ENCODE measurements around the gene SH3PXD2A. TPM values are rescaled to one million over a fixed set of nuclear protein-coding genes. Genes with fewer than 3 reads are reported as not detected.

SH3PXD2A gene
- total RNA-seq, 3 donors from 2014 or later, result 14.3 to 30.5 (median 14.7) TPM

- Histone ChIP-seq H3K27me3 (no peaks in the 10 kb centered on the region), H3K9me3 (no peaks in the 10 kb centered on the region), H3K4me1 (peaks cover 11 to 22% of the 10 kb centered on the region in 2 donors), H3K4me3 (no peak overlapping the region), H3K27ac (peak overlapping the region; percentile 59 to 73), H3K36me3 (no peaks in the 10 kb centered on the region)
- intact Hi-C loops (cut with DNase I; ENCODE audit: low total_unique reads), result no loop called here
- peak in 1 of 3 donors; percentile 39 for TF ChIP-seq POLR2AphosphoS5 (IDR thresholded peaks at IDR 0.05)
- no peak for TF ChIP-seq CTCF (IDR thresholded peaks at IDR 0.05)
- peak in 1 of 2 donors; percentile 51 for DNase-seq (ENCODE audit: low spot score in 2 of 2)
These were observed 97.7 kb downstream of the SH3PXD2A start for GRCh38 chr10:103757531-103758293.

DNA sequence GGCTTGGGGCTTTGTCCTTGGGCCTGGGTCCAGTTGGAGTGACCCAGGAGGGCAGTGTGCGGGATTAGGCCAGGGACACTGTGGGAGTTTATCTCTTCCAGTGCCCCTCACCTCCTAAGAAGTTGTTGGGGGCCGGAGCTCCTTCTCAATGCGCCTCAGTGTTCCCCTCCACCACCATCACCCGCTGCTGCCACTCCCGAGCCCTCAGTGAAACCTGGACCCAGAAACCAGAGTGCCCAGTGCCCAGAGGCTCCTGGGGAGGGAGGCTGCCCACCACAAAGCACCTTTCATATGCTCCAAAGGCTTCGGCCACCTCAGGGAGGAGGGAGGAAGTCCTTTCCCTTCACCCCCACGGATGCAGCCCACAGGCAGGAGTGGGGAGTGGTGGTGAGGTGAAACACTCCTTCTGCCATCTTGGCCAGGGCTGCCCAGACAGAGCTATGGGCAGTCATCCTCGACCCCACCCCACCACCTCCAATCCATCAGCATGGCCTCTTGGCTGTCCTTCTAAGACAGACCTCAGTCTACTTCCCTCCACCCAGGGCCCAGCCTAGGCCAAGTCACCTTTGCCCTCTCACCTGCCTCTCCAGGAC lies 99.0 kb downstream of the SH3PXD2A start:
- peak overlapping the region; percentile 11 to 73 for H3K27ac ChIP-seq
- DNase-seq (ENCODE audit: low spot score in 2 of 2), result no peak
- H3K27me3 ChIP-seq, result no peaks in the 10 kb centered on the region
- peaks cover 11 to 22% of the 10 kb centered on the region in 2 donors for H3K4me1 ChIP-seq
- no peaks in the 10 kb centered on the region for H3K9me3 ChIP-seq
- TF ChIP-seq CTCF (IDR thresholded peaks at IDR 0.05) (no peak), POLR2A (IDR thresholded peaks at IDR 0.05) (no peak), POLR2AphosphoS5 (IDR thresholded peaks at IDR 0.05) (no peak)
- no peak overlapping the region for H3K4me3 ChIP-seq
- intact Hi-C loops (cut with DNase I; ENCODE audit: low total_unique reads), result no loop called here
- H3K36me3 ChIP-seq, result no peaks in the 10 kb centered on the region

DNA sequence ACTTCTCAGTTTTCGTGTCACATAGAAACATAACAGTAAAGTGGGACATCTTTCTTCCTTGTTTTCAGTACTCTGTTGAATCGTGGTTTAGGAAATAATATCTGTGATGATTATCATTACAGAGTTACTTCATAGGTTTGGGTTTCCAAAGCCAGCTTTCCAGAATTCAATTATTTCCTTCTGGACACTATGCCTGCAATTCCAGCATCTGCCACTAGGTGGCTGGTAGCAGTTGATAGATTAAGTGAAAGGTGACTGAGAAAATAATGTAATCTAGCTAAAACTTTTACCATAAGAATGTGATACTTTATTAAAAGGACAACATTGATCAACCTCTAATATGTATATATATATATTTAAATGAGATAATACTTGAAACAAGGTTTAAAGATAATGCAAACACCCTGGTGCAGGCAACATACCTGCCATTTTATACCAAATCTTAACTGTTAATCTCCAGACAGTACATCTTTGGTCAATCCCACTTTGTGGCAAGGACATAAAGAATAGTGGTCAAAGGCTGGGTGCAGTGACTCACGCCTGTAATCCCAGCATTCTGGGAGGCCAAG lies 102.6 kb downstream of the SH3PXD2A start:
- intact Hi-C loops (cut with DNase I; ENCODE audit: low total_unique reads), result no loop called here
- DNase-seq (ENCODE audit: low spot score in 2 of 2), result no peak
- TF ChIP-seq POLR2A (IDR thresholded peaks at IDR 0.05), result no peak
- TF ChIP-seq CTCF (IDR thresholded peaks at IDR 0.05), result peak; percentile 16 to 38 (median 38)

GRCh38 chr10:103751667-103752290 lies 103.6 kb downstream of the SH3PXD2A start:
- Histone ChIP-seq H3K4me3 (no peak overlapping the region), H3K9me3 (no peaks in the 10 kb centered on the region), H3K27ac (no peak overlapping the region), H3K27me3 (no peaks in the 10 kb centered on the region), H3K4me1 (peaks cover 0 to 3% of the 10 kb centered on the region in 2 donors), H3K36me3 (no peaks in the 10 kb centered on the region)
- no peak for TF ChIP-seq POLR2A (IDR thresholded peaks at IDR 0.05)
- intact Hi-C loops (cut with DNase I; ENCODE audit: low total_unique reads), result no loop called here
- DNase-seq (ENCODE audit: low spot score in 2 of 2), result no peak

More for the DNA sequence above, 102.6 kb downstream of the SH3PXD2A start:
- Histone ChIP-seq H3K9me3 (no peaks in the 10 kb centered on the region), H3K4me1 (peaks cover 3 to 8% of the 10 kb centered on the region in 2 donors), H3K27ac (no peak overlapping the region), H3K27me3 (no peaks in the 10 kb centered on the region), H3K36me3 (no peaks in the 10 kb centered on the region), H3K4me3 (no peak overlapping the region)

GRCh38 chr10:103750836-103751235 lies 104.5 kb downstream of the SH3PXD2A start:
- H3K4me1 ChIP-seq, result peaks cover 0 to 3% of the 10 kb centered on the region in 2 donors
- no peak overlapping the region for H3K4me3 ChIP-seq
- no peaks in the 10 kb centered on the region for H3K36me3 ChIP-seq
- no peaks in the 10 kb centered on the region for H3K27me3 ChIP-seq
- H3K27ac ChIP-seq, result no peak overlapping the region
- intact Hi-C loops (cut with DNase I; ENCODE audit: low total_unique reads), result no loop called here
- H3K9me3 ChIP-seq, result no peaks in the 10 kb centered on the region
- no peak for DNase-seq (ENCODE audit: low spot score in 2 of 2)
- TF ChIP-seq POLR2AphosphoS5 (IDR thresholded peaks at IDR 0.05), result no peak
- TF ChIP-seq POLR2A (IDR thresholded peaks at IDR 0.05), result no peak
- TF ChIP-seq CTCF (IDR thresholded peaks at IDR 0.05), result no peak
